ENCODE results near the gene CCR5AS.
"Not testable (repeated sequence)": the region's sequence is repeated elsewhere in the genome, so short reads cannot be mapped to it uniquely, and the experiment has no call there.

Gene CCR5AS

DNA sequence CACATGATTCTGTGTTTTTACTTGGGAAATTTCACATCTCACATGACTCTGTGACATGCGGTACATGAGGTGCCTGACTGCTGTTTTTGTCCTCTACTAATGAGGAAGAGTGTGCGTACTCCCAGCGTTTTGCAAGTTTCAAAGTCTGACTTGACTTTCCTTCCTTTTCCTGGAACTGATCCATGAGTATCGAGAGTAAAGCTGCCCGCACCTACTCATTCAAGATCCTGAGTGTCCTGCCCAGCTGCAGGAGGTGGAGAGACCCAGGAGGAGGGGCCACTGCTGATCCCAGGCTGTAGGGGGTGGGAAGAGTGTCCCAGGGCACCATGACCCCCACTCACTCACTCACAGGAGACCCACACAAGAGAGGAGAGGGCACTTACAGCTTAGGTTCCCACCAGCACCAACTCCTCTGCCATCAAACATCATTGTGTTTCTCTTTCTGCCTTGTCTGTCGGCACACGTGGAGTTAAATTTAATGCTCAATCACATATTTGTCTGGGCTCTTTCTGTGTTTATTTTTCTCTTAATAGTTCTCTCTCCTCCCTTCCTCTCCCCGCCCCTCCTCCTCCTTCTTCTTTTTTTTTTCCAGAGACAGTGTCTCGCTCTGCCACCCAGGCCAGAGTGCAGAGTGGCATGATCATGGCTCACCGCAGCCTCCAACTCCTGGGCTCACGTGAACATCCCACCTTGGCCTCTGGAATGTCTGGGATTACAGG, 1.4 kb downstream of the CCR5AS start:
- H3K27me3 Mint-ChIP-seq = peaks cover 0 to 3% of the 10 kb centered on the region in 2 donors
- ATAC-seq = no peak
- DNase-seq (ENCODE audit: low spot score) = no peak
- H3K36me3 Mint-ChIP-seq = no peaks in the 10 kb centered on the region
- peaks cover 19 to 28% of the 10 kb centered on the region in 2 donors for H3K4me1 Mint-ChIP-seq (ENCODE audit: low read depth in 2 of 2)
- no peak overlapping the region for H3K4me3 Mint-ChIP-seq
- no peaks in the 10 kb centered on the region for H3K9me3 Mint-ChIP-seq
- no peak overlapping the region for H3K27ac Mint-ChIP-seq

DNA sequence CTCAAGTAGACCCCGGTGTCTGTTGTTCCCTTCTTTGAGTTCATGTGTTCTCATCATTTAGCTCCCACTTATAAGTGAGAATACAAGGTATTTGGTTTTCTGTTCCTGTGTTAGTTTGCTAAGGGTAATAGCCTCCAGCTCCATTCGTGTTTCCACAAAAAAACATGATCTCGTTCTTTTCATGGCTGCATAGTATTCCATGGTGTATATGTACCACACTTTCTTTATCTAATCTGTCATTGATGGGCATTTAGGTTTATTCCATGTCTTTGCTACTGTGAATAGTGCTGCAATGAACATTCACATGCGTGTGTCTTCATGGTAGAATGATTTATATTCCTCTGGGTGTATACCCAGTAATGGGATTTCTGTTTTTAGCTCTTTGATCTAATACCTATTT, 4.0 kb downstream of the CCR5AS start:
- H3K4me1 Mint-ChIP-seq (ENCODE audit: low read depth in 2 of 2) = peaks cover 14 to 16% of the 10 kb centered on the region in 2 donors
- not testable (repeated sequence) for H3K9me3 Mint-ChIP-seq; H3K27me3 Mint-ChIP-seq; H3K27ac Mint-ChIP-seq; ATAC-seq; H3K4me3 Mint-ChIP-seq; DNase-seq (ENCODE audit: low spot score); H3K36me3 Mint-ChIP-seq

DNA sequence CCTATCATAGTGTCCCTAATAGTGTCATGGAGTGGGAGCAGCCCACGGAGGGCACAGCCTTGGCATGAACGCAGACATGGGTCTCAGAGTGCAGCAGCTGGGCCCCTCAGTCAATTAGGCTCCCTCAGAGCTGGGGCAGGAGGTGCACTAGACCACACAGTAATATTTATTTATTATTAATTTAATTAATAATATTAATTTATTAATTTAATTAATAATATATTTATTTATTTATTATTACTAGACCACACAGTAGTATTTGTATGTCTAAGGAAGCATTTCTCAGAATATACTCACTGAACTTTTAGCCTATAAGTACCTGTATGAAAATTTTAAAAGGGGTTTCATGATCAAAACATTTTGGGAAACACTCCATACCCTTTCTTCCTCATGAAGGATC, 5.3 kb downstream of the CCR5AS start:
- no peaks in the 10 kb centered on the region for H3K9me3 Mint-ChIP-seq
- ATAC-seq (no peak), DNase-seq (ENCODE audit: low spot score) (peak; percentile 38)
- no peak overlapping the region for H3K4me3 Mint-ChIP-seq
- no peaks in the 10 kb centered on the region for H3K36me3 Mint-ChIP-seq
- peaks cover 0 to 3% of the 10 kb centered on the region in 2 donors for H3K27me3 Mint-ChIP-seq
- peaks cover 6 to 8% of the 10 kb centered on the region in 2 donors for H3K4me1 Mint-ChIP-seq (ENCODE audit: low read depth in 2 of 2)
- no peak overlapping the region for H3K27ac Mint-ChIP-seq

DNA sequence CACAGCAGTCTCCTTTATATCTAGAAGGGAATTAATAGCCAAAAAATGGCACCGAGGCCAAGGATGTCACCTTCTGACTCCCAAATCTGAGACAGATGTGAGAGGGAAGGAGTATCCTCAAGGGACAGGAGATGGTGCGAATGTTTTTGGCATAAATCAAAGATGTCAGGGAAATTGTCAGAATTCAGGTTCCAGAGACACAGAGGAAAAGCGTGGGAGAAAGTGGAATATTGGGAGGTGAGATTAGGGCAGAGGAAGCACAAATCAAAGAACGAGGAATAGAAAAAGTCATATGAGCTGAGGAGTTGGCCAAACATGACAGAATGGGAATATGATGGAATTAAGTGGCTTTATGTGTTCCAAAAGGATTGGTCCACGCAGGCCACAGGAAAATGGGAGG, 6.0 kb downstream of the CCR5AS start:
- H3K36me3 Mint-ChIP-seq = no peaks in the 10 kb centered on the region

DNA sequence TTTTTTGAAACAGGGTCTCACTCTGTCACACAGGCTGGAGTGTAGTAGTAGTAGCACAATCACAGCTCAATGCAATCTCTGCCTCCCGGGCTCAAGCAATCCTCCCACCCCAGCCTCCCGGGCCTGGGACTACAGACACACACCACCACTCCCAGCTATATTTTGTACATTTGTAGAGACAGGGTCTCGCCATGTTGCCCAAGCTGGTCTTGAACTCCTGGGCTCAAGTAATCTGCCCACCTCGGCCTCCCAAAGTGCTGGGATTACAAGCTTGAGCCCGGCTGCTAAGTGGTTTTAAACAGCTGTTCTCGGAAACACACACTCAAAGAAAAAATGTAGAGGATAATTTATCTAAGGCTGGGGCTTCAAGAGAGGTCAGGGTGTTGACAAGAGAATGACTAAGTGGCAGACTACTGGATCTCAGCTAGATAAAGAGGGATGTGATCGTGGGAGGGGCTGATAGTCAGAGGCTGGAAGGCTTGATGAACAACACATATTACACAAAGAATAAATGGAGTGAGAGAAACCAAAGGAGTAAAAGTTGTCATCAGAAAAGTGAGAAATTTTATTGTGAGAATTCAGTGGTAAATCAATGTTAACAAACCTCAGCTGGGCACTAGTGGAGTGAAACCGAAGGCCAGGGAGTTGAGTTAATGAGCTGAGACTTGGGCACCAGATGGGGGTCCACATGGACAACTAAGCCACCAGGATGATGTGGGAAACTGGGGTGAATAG, 6.7 kb downstream of the CCR5AS start:
- Mint-ChIP-seq H3K36me3 (no peaks in the 10 kb centered on the region), H3K27me3 (peaks cover 0 to 3% of the 10 kb centered on the region in 2 donors)
- peak in 1 of 2 donors; percentile 53 for ATAC-seq

More for the DNA sequence above, 6.0 kb downstream of the CCR5AS start:
- Mint-ChIP-seq H3K4me3 (no peak overlapping the region), H3K9me3 (no peaks in the 10 kb centered on the region), H3K27ac (no peak overlapping the region), H3K4me1 (ENCODE audit: low read depth in 2 of 2) (peaks cover 7% of the 10 kb centered on the region in 2 donors), H3K27me3 (peaks cover 0 to 3% of the 10 kb centered on the region in 2 donors)
- no peak for DNase-seq (ENCODE audit: low spot score)
- no peak for ATAC-seq

DNA sequence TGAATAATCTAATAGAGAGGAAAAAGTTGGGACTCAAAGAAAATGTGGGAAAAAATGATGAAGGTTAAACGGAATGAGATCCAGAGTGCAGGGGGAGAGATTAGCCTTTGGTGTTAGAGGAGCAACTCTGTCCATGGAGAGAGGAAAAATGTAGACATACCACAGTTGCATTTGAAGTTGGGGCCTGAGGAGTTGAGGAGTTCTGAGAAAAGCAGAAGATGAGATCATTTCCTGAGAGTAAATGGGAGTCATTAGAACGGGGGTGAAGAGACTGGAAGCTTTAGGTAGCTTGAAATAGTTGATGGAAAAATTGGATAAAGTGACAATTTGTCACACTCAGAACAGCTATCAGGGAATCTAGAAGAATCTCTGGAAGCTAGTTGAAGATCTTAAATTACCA, 7.3 kb downstream of the CCR5AS start:
- Mint-ChIP-seq H3K9me3 (no peaks in the 10 kb centered on the region), H3K27ac (no peak overlapping the region), H3K27me3 (peaks cover 0 to 4% of the 10 kb centered on the region in 2 donors), H3K4me1 (ENCODE audit: low read depth in 2 of 2) (peaks cover 7 to 15% of the 10 kb centered on the region in 2 donors), H3K36me3 (no peaks in the 10 kb centered on the region), H3K4me3 (no peak overlapping the region)
- ATAC-seq (no peak), DNase-seq (ENCODE audit: low spot score) (peak; percentile 8)

More for the DNA sequence above, 6.7 kb downstream of the CCR5AS start:
- Mint-ChIP-seq H3K9me3 (no peaks in the 10 kb centered on the region), H3K27ac (no peak overlapping the region), H3K4me3 (no peak overlapping the region), H3K4me1 (ENCODE audit: low read depth in 2 of 2) (peaks cover 7 to 11% of the 10 kb centered on the region in 2 donors)
- DNase-seq (ENCODE audit: low spot score) = peak; percentile 40

DNA sequence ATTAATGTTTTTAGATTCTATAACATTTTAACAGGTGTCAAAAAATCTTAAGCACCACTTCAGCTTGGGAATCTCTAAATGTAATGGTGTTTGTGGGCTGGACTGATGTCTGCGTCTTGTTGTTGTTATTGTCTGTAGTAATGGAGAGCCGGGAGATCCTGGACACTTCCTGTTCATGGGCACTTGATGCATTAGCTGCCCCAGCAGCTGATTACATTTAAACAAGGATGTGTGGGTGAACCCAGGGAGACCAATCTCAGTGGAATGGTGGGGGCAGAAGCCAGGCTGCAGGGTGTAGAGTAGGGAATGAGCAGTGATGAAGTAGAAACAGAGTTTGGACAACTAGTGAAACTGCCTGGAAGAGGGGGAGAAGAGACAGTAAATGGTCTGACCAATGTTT, 7.8 kb downstream of the CCR5AS start:
- DNase-seq (ENCODE audit: low spot score) (no peak), ATAC-seq (no peak)
- peaks cover 7 to 18% of the 10 kb centered on the region in 2 donors for H3K4me1 Mint-ChIP-seq (ENCODE audit: low read depth in 2 of 2)
- no peaks in the 10 kb centered on the region for H3K36me3 Mint-ChIP-seq
- no peak overlapping the region for H3K27ac Mint-ChIP-seq
- H3K4me3 Mint-ChIP-seq = no peak overlapping the region
- no peaks in the 10 kb centered on the region for H3K9me3 Mint-ChIP-seq
- peaks cover 0 to 7% of the 10 kb centered on the region in 2 donors for H3K27me3 Mint-ChIP-seq

DNA sequence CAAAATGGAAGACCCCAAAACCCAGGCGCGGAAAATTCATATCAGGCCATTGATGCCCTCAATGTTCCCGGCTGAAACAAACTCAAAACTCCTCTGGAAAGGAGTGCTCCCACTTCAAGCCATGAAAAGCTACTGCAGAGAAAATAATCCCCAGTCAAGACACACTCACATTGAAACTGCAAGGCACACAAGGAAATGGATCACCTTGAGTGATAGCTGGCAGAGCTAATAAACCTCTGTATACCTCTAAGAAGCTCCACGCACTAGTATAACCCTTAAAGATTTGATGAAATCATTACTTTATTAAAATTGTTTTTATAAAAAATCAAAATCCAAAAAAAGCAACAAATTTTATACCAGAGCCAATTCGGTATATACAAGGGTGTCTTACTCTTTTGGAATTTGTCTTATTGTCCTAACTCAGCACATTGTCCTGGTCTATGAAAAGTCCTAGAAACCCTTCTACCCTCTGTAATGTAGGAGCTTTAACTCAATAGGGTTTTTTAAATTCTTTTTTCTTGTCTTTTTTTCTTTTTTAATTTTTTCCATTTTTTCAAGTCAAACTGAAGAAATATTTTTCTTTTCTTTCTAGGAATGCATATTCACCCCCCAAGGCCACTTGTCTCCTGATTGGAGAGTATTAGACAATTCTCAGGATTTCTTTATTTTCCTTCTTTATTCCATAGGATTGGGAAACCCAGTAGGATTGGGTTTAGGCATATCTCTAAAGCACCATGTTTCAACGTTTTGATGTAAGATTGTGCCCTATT, 8.5 kb downstream of the CCR5AS start:
- H3K9me3 Mint-ChIP-seq = no peaks in the 10 kb centered on the region

DNA sequence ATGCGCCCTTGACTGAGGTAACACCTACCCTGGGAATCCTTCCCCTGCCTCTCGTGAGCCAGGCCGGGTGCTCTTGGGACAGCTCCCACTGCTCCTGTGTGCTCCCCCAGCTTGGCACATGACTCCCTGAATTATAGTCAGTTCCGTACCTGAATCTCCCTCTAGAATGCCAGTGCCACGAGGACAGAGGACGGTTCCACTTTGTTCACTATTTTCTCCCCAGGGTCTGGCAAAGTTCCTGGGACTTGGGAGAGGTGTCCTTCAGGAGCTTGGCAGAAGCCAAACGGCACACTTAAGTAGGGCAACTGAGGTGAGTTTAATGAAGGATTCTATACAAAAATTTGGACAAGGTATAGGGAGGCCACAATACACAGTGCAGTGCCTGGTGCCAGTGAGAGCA, 9.8 kb downstream of the CCR5AS start:
- peaks cover 0 to 4% of the 10 kb centered on the region in 2 donors for H3K27me3 Mint-ChIP-seq
- ATAC-seq (no peak), DNase-seq (ENCODE audit: low spot score) (peak; percentile 42)
- H3K4me1 Mint-ChIP-seq (ENCODE audit: low read depth in 2 of 2) = peaks cover 7 to 18% of the 10 kb centered on the region in 2 donors
- H3K27ac Mint-ChIP-seq = peak overlapping the region in 1 of 2 donors; percentile 67
- H3K36me3 Mint-ChIP-seq = no peaks in the 10 kb centered on the region
- H3K4me3 Mint-ChIP-seq = no peak overlapping the region
- no peaks in the 10 kb centered on the region for H3K9me3 Mint-ChIP-seq

More for the DNA sequence above, 8.5 kb downstream of the CCR5AS start:
- Mint-ChIP-seq H3K27ac (no peak overlapping the region), H3K27me3 (peaks cover 0 to 7% of the 10 kb centered on the region in 2 donors), H3K4me1 (ENCODE audit: low read depth in 2 of 2) (peaks cover 7 to 18% of the 10 kb centered on the region in 2 donors), H3K4me3 (no peak overlapping the region), H3K36me3 (no peaks in the 10 kb centered on the region)
- ATAC-seq (no peak), DNase-seq (ENCODE audit: low spot score) (peak; percentile 18)

DNA sequence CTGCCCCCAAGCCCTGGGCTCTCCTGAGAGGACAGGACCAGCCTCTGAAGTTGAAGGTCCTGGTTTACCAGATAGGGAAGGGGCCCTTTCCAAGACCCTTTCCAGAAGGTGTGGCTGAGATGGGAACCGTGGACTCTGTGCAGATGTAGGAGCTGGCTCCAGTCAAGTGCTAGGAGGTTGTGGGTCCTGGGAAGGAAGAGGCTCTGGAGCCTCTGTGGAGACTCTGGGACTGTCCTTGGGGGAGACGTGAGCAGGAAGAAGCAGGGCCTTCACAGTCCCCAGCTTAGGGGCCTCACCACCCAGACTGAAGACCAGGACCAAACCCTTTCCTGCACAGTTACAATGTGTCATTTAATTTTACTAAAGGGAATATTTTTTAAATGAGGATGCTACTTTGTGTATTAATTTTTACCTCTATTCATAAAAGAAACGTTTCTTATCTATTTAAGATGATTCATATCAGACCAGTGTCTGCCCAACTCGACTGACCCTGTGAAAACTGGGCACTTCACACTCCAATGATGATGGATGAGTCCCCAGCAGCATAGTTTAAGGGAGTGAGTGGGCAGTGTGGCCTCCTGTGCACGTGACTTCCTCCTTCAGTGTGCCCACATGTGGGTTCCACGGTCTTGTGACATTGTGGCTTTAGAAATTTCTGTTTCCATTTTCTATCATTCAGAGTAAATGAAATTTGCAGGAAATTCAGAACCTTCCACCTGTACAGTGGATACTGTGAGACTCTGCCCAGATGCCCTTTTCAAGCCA, 10.9 kb downstream of the CCR5AS start:
- Mint-ChIP-seq H3K9me3 (no peaks in the 10 kb centered on the region), H3K27me3 (peaks cover 0 to 4% of the 10 kb centered on the region in 2 donors), H3K4me1 (ENCODE audit: low read depth in 2 of 2) (peaks cover 7 to 18% of the 10 kb centered on the region in 2 donors), H3K27ac (peak overlapping the region in 1 of 2 donors; percentile 67), H3K4me3 (no peak overlapping the region), H3K36me3 (no peaks in the 10 kb centered on the region)
- DNase-seq (ENCODE audit: low spot score) = peak; percentile 48
- peak in 1 of 2 donors; percentile 49 for ATAC-seq

DNA sequence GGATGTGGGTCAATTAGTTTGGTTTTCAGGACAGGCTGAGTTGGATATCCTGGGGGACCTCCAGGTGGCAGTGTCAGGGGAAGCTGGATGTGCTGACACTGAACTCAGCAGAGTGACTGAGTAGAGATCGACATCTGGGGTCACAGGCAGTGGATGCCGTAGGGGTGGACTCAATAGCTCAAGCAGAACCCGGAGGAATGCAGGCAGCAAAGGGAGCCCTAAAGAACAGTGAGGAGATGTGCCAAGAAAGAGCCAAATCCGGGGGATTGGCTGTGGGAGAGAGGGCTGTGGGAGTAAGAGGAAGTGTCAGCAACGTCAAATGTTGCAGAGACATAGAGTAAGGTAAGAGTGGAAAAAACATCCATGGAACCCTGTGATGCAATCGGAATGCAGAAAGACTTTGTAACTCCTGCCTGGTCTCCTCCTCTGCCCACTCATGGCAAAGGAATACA, 11.6 kb downstream of the CCR5AS start:
- peak; percentile 22 for DNase-seq (ENCODE audit: low spot score)
- Mint-ChIP-seq H3K9me3 (no peaks in the 10 kb centered on the region), H3K36me3 (no peaks in the 10 kb centered on the region), H3K4me3 (no peak overlapping the region), H3K27me3 (peaks cover 0 to 4% of the 10 kb centered on the region in 2 donors), H3K4me1 (ENCODE audit: low read depth in 2 of 2) (peaks cover 7 to 18% of the 10 kb centered on the region in 2 donors), H3K27ac (no peak overlapping the region)
- no peak for ATAC-seq

DNA sequence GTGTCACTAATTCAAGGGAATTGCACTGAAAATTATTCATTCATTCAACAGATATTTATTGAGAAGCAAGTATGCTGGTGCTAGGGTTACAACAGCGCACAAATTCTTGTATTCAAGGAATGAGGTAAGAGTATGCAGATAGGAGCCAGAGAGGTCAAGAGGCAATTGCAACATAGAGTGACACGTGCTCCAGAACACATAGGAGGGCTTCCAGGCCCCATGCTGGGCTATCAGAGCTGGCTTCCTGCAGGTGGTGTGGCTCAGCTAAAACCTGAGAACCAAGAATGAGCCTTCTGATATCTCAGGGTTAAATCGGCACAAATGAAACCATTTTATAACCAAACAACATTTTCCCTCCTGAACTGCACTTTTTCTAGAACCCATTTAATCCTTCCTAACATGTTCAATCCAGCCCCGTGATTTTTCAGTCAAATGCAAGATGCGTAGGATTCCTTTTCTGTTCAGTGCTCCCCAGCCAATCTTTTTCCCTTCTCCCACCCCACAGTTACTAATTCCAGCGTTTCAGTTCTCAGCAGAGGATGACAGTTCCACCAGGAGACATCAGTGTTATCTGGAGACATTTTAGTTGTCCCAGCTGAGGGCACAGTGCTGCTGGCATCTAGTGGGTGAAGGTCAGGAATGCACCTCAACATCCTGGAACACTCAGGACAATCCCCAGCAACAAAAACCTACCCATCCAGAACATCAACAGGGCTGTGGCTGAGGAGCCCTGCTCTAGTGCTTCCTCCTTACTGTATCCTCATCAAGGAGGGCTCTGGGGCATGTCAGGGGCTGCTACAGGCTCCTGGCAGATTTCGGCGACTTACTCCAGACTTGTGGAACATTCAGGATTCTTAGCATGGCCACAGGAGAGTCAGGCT, 13.1 kb downstream of the CCR5AS start:
- no peak for DNase-seq (ENCODE audit: low spot score)
- Mint-ChIP-seq H3K9me3 (no peaks in the 10 kb centered on the region), H3K4me3 (no peak overlapping the region), H3K4me1 (ENCODE audit: low read depth in 2 of 2) (peaks cover 7 to 18% of the 10 kb centered on the region in 2 donors), H3K36me3 (no peaks in the 10 kb centered on the region), H3K27ac (no peak overlapping the region), H3K27me3 (peaks cover 0 to 4% of the 10 kb centered on the region in 2 donors)
- ATAC-seq = peak; percentile 53 to 61
